ENCODE data around the gene PRF1. TPM values are rescaled to one million over a fixed set of nuclear protein-coding genes. Genes with fewer than 3 reads are reported as not detected.

Gene PRF1
- total RNA-seq, 1 donor from 2014 or later, result 6.2 TPM

- intact Hi-C loops (cut with DNase I), result no loop called here
- no peak for DNase-seq (ENCODE audit: low spot score in 2 of 2)
Measured at GRCh38 chr10:70629338-70629737, 26.8 kb upstream of the PRF1 start.

DNA sequence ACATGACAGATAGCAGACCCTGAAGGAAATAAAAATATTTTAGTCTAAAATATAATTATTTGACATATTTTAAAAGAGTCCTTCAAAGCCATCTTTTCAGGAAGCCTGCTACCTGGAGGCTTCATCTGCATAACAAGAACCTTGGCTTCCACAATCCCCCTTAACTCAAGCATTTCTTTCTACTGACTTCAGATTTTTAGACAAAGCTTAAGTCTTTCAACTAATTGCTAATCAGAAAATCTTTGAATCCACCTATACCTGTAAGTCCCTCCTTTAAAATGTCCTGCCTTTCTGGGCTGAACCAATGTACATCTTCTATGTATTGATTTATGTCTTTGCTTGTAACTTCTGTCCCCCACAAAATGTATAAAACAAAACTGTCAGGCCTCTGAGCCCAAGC is 23.5 kb upstream of the PRF1 start:
- intact Hi-C loops (cut with DNase I), result no loop called here
- no peak for DNase-seq (ENCODE audit: low spot score in 2 of 2)

More at GRCh38 chr10:70629338-70629737, 26.8 kb upstream of the PRF1 start:
- Histone ChIP-seq H3K27ac (no peak overlapping the region), H3K36me3 (no peaks in the 10 kb centered on the region), H3K4me3 (no peak overlapping the region), H3K27me3 (no peaks in the 10 kb centered on the region), H3K4me1 (no peaks in the 10 kb centered on the region), H3K9me3 (peaks cover 0 to 6% of the 10 kb centered on the region in 2 donors)
- no peak for TF ChIP-seq CTCF (IDR thresholded peaks at IDR 0.05)

DNA sequence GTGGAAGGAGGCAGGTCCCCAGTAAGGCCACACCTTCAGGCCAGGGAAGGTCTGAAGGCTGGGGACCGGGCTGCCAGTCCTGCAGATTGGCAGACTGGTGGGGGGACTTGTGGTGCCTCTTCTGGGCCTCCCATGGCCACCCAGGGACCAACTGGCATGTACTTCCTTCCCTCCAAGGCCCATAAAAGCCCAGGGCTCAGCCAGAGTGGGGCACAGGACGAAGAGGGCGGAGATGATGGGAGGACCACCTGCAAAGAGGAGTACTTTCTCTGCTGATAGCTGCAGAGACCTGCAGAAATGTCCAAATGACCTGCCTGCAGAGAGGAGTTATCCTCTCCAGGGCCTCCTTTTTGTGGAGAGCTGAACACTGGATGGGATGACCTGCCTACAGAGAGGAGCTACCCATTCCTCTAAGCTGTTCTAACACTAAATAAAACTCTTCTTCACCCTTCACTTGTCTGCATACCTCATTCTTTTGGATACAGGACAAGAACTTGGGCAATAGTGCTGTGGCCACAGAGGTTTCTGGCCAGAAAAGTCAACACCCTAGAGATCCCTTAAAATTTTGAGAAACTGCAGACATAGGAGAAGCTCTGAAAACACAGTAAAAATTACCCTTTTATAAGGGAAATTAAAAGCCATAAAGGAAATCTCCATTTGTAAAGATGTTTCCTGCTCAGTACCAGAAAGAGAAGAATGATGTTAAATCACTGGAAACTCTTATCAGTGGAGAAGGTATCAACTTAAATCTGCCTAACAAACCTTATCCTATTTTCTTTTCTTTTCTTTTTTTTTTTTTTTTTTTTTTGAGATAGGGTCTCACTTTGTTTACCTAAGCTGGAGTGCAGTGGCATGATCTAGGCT is 20.7 kb upstream of the PRF1 start:
- intact Hi-C loops (cut with DNase I), result no loop called here
- no peak for DNase-seq (ENCODE audit: low spot score in 2 of 2)
- Histone ChIP-seq H3K36me3 (no peaks in the 10 kb centered on the region), H3K27ac (no peak overlapping the region), H3K4me1 (no peaks in the 10 kb centered on the region), H3K9me3 (peaks cover 3 to 13% of the 10 kb centered on the region in 2 donors), H3K4me3 (no peak overlapping the region), H3K27me3 (no peaks in the 10 kb centered on the region)
- no peak for TF ChIP-seq CTCF (IDR thresholded peaks at IDR 0.05)

More for the DNA sequence above, 23.5 kb upstream of the PRF1 start:
- TF ChIP-seq CTCF (IDR thresholded peaks at IDR 0.05), result no peak
- Histone ChIP-seq H3K9me3 (peaks cover 0 to 6% of the 10 kb centered on the region in 2 donors), H3K4me3 (no peak overlapping the region), H3K4me1 (no peaks in the 10 kb centered on the region), H3K36me3 (no peaks in the 10 kb centered on the region), H3K27ac (no peak overlapping the region), H3K27me3 (no peaks in the 10 kb centered on the region)

GRCh38 chr10:70622541-70622940 is 20.0 kb upstream of the PRF1 start:
- DNase-seq (ENCODE audit: low spot score in 2 of 2), result no peak
- no peak overlapping the region for H3K27ac ChIP-seq
- no peak for TF ChIP-seq CTCF (IDR thresholded peaks at IDR 0.05)
- no peak overlapping the region for H3K4me3 ChIP-seq
- intact Hi-C loops (cut with DNase I), result no loop called here
- no peaks in the 10 kb centered on the region for H3K4me1 ChIP-seq
- no peaks in the 10 kb centered on the region for H3K27me3 ChIP-seq
- no peaks in the 10 kb centered on the region for H3K36me3 ChIP-seq
- H3K9me3 ChIP-seq, result peaks cover 3 to 13% of the 10 kb centered on the region in 2 donors

- no peak for TF ChIP-seq CTCF (IDR thresholded peaks at IDR 0.05)
- peaks cover 3 to 13% of the 10 kb centered on the region in 2 donors for H3K9me3 ChIP-seq
- H3K4me1 ChIP-seq, result no peaks in the 10 kb centered on the region
Measured at GRCh38 chr10:70621503-70622078, 19.1 kb upstream of the PRF1 start.

More at GRCh38 chr10:70621503-70622078, 19.1 kb upstream of the PRF1 start:
- no peak for DNase-seq (ENCODE audit: low spot score in 2 of 2)
- no peak overlapping the region for H3K4me3 ChIP-seq
- H3K36me3 ChIP-seq, result no peaks in the 10 kb centered on the region
- intact Hi-C loops (cut with DNase I), result no loop called here
- H3K27ac ChIP-seq, result no peak overlapping the region
- no peaks in the 10 kb centered on the region for H3K27me3 ChIP-seq
